GM06990 (cell line): Measurements from ENCODE around the gene GRAMD1A.

Source experiments
- DNase-seq: peaks from one replicate; pipeline ENCODE4 v3.0.0-alpha.2; 2011; ENCODE audit not compliant: insufficient read length; ENCODE audit errors: extremely low read depth
- H3K27me3 ChIP-seq: replicated peaks from 2 replicates; pipeline ENCODE4 v1.6.0; 2011; ENCODE audit warnings: low read length; ENCODE audit not compliant: control insufficient read depth, insufficient read depth
- H3K36me3 ChIP-seq: 2 replicates; pipeline ENCODE4 v1.5.1; 2011; ENCODE audit warnings: low read length; ENCODE audit not compliant: control insufficient read depth, insufficient read depth
- H3K4me3 ChIP-seq: replicated peaks from 2 replicates; pipeline ENCODE4 v1.5.1; 2011; ENCODE audit warnings: low read depth, mild to moderate bottlenecking, control low read depth, low read length
- CTCF ChIP-seq: IDR thresholded peaks from 2 replicates; pipeline ENCODE4 v1.5.1; 2011; ENCODE audit warnings: low read length, control low read depth, mild to moderate bottlenecking, inconsistent platforms; ENCODE audit not compliant: insufficient read depth, poor library complexity, severe bottlenecking

The GRAMD1A gene

DNA sequence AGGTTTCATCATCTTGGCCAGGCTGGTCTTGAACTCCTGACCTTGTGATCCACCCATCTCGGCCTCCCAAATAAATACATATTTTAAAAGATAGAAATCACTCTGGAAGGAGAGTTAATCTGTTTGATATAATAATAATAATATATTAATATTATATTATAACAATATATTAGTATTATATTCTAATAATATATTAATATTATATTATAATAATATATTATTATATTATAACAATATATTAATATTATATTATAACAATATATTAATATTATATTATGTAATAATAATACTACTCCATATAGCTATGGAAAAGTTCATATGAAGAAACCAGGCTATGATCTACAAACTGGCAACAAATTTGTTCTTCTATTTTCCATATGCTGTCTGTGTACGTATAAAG lies 58.2 kb downstream of the GRAMD1A start:
- no peaks in the 10 kb centered on the region for H3K36me3 ChIP-seq
- no peak overlapping the region for H3K4me3 ChIP-seq
- no peak for TF ChIP-seq CTCF
- H3K27me3 ChIP-seq = no peaks in the 10 kb centered on the region; the same call in 1 of the 2 replicates
- DNase-seq = no peak

- TF ChIP-seq CTCF = no peak
- no peaks in the 10 kb centered on the region; the same call in 1 of the 2 replicates for H3K27me3 ChIP-seq
- DNase-seq = no peak
- no peaks in the 10 kb centered on the region for H3K36me3 ChIP-seq
- H3K4me3 ChIP-seq = no peak overlapping the region
These were observed 59.1 kb downstream of the GRAMD1A start for GRCh38 chr19:35059006-35059798.

- no peak for DNase-seq
- Histone ChIP-seq H3K4me3 (no peak overlapping the region), H3K36me3 (no peaks in the 10 kb centered on the region), H3K27me3 (no peaks in the 10 kb centered on the region; the same call in 1 of the 2 replicates)
- no peak for TF ChIP-seq CTCF
These were observed 59.6 kb downstream of the GRAMD1A start for GRCh38 chr19:35059799-35060091.

GRCh38 chr19:35060160-35060855 lies 60.2 kb downstream of the GRAMD1A start:
- H3K36me3 ChIP-seq = no peaks in the 10 kb centered on the region
- TF ChIP-seq CTCF = no peak
- no peaks in the 10 kb centered on the region; the same call in 1 of the 2 replicates for H3K27me3 ChIP-seq
- DNase-seq = no peak
- no peak overlapping the region for H3K4me3 ChIP-seq

DNA sequence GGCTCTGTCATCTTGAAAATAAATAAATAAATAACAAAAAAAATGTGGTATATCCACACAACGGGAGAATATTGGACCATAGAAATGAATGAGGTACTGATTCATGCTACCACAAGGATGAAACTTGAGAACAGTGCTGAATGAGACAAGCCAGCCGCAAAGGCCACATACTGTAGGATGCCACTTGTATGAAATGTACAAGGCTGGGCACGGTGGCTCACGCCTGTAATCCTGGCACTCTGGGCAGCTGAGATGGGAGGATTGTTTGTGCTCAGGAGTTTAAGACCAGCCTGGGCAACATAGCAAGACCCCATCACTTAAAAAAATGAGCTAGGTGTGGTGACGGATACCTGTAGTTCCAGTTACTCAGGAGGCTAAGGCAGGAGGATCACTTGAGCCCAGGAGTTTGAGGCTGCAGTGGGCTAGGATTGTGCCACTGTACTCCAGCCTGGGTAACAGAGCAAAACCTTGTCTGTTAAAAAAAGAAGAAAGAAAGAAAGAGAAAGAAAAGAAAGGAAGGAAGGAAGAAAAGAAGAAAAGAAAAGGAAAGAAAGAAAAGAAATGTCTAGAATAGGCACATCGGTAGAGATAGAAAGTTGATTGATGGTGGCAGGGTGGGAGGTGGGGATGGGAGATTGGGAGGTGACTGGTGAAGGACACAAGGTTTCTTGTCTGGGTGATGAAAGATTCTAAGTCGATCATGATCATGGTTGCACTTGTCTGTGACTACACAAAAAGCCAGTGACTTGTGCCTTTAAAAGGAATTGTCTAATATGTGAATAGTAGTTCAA lies 61.7 kb downstream of the GRAMD1A start:
- no peaks in the 10 kb centered on the region for H3K36me3 ChIP-seq
- H3K27me3 ChIP-seq = no peaks in the 10 kb centered on the region
- no peak overlapping the region for H3K4me3 ChIP-seq
- DNase-seq = no peak
- TF ChIP-seq CTCF = no peak
